ENCODE measurements around the gene LSM14B. TPM values are rescaled to one million over a fixed set of nuclear protein-coding genes. Genes with fewer than 3 reads are reported as not detected.

The LSM14B gene
- total RNA-seq, 1 donor from 2014 or later = 67.8 TPM

- Mint-ChIP-seq H3K27ac (ENCODE audit: unreplicated experiment) (no peak overlapping the region), H3K36me3 (ENCODE audit: unreplicated experiment) (peaks cover 53% of the 10 kb centered on the region), H3K9me3 (ENCODE audit: unreplicated experiment) (no peaks in the 10 kb centered on the region), H3K4me1 (ENCODE audit: unreplicated experiment) (peaks cover 18% of the 10 kb centered on the region), H3K4me3 (ENCODE audit: unreplicated experiment) (no peak overlapping the region), H3K27me3 (ENCODE audit: unreplicated experiment) (no peaks in the 10 kb centered on the region)
- TF ChIP-seq CTCF (IDR thresholded peaks at IDR 0.05) = no peak
- no peak for DNase-seq (ENCODE audit: extremely low spot score, unreplicated experiment)
Measured at GRCh38 chr20:62127799-62128198, 5.5 kb downstream of the LSM14B start.

GRCh38 chr20:62128502-62128901, 6.2 kb downstream of the LSM14B start:
- H3K36me3 Mint-ChIP-seq (ENCODE audit: unreplicated experiment) = peaks cover 56% of the 10 kb centered on the region
- H3K4me3 Mint-ChIP-seq (ENCODE audit: unreplicated experiment) = no peak overlapping the region
- H3K9me3 Mint-ChIP-seq (ENCODE audit: unreplicated experiment) = no peaks in the 10 kb centered on the region
- H3K27ac Mint-ChIP-seq (ENCODE audit: unreplicated experiment) = no peak overlapping the region
- H3K4me1 Mint-ChIP-seq (ENCODE audit: unreplicated experiment) = peaks cover 15% of the 10 kb centered on the region
- TF ChIP-seq CTCF (IDR thresholded peaks at IDR 0.05) = no peak
- H3K27me3 Mint-ChIP-seq (ENCODE audit: unreplicated experiment) = no peaks in the 10 kb centered on the region
- DNase-seq (ENCODE audit: extremely low spot score, unreplicated experiment) = no peak

GRCh38 chr20:62129731-62130531, 7.7 kb downstream of the LSM14B start:
- Mint-ChIP-seq H3K4me1 (ENCODE audit: unreplicated experiment) (peaks cover 2% of the 10 kb centered on the region), H3K36me3 (ENCODE audit: unreplicated experiment) (peaks cover 57% of the 10 kb centered on the region), H3K27ac (ENCODE audit: unreplicated experiment) (no peak overlapping the region), H3K27me3 (ENCODE audit: unreplicated experiment) (no peaks in the 10 kb centered on the region), H3K9me3 (ENCODE audit: unreplicated experiment) (no peaks in the 10 kb centered on the region), H3K4me3 (ENCODE audit: unreplicated experiment) (no peak overlapping the region)
- TF ChIP-seq CTCF (IDR thresholded peaks at IDR 0.05) = no peak
- DNase-seq (ENCODE audit: extremely low spot score, unreplicated experiment) = no peak

GRCh38 chr20:62131560-62132320, 9.5 kb downstream of the LSM14B start:
- no peak for DNase-seq (ENCODE audit: extremely low spot score, unreplicated experiment)
- H3K27ac Mint-ChIP-seq (ENCODE audit: unreplicated experiment) = no peak overlapping the region
- peaks cover 52% of the 10 kb centered on the region for H3K36me3 Mint-ChIP-seq (ENCODE audit: unreplicated experiment)
- no peaks in the 10 kb centered on the region for H3K9me3 Mint-ChIP-seq (ENCODE audit: unreplicated experiment)
- no peaks in the 10 kb centered on the region for H3K27me3 Mint-ChIP-seq (ENCODE audit: unreplicated experiment)
- H3K4me3 Mint-ChIP-seq (ENCODE audit: unreplicated experiment) = no peak overlapping the region
- H3K4me1 Mint-ChIP-seq (ENCODE audit: unreplicated experiment) = no peaks in the 10 kb centered on the region
- no peak for TF ChIP-seq CTCF (IDR thresholded peaks at IDR 0.05)

- Mint-ChIP-seq H3K4me1 (ENCODE audit: unreplicated experiment) (no peaks in the 10 kb centered on the region), H3K36me3 (ENCODE audit: unreplicated experiment) (peaks cover 49% of the 10 kb centered on the region), H3K4me3 (ENCODE audit: unreplicated experiment) (no peak overlapping the region), H3K27me3 (ENCODE audit: unreplicated experiment) (no peaks in the 10 kb centered on the region), H3K27ac (ENCODE audit: unreplicated experiment) (no peak overlapping the region), H3K9me3 (ENCODE audit: unreplicated experiment) (no peaks in the 10 kb centered on the region)
- no peak for TF ChIP-seq CTCF (IDR thresholded peaks at IDR 0.05)
- no peak for DNase-seq (ENCODE audit: extremely low spot score, unreplicated experiment)
Measured at GRCh38 chr20:62132421-62132820, 10.1 kb downstream of the LSM14B start.
